HepG2 (cell line): Measurements from ENCODE around the gene RASA2. TPM values are rescaled to one million over a fixed set of nuclear protein-coding genes. Genes with fewer than 3 reads are reported as not detected.

Experiments
- ATAC-seq: fragments of 200-7000 bp; cut with Tn5 transposase; 3 replicates; pipeline ENCODE4 v1.9.1; 2020; ENCODE audit warnings: mild to moderate bottlenecking, moderate library complexity
- BruUV-seq: library from RNA; stranded (reverse); fragments of 400-500 nt; replicated peaks from 2 replicates; lab custom pipeline; 2021; lab: Mats Ljungman, UMichigan
- CTCF ChIA-PET: fragments of 300-600 bp; formaldehyde crosslinking; extraction: SDS; loops from one replicate; lab custom pipeline; 2021; ENCODE audit warnings: low total read pairs, inconsistent platforms, low intra/inter-chr PET ratio; lab: Yijun Ruan, JAX
- POLR2A ChIA-PET: fragments of 350-600 bp; sonication (Branson Sonifier 250); formaldehyde crosslinking; loops from one replicate; lab custom pipeline; 2020; ENCODE audit warnings: antibody characterized with exemption, inconsistent platforms; lab: Yijun Ruan, JAX
- DNase-seq: peaks from one replicate; pipeline ENCODE4 v3.0.0-alpha.2; 2015; ENCODE audit warnings: low spot score
- FAIRE-seq: peaks from 3 replicates; lab custom pipeline; 2011; peaks lifted over from hg19 to GRCh38; lab: Jason Lieb, UNC
- H2AFZ ChIP-seq: one replicate; pipeline ENCODE4 v1.6.1; 2011; ENCODE audit warnings: low read length, inconsistent platforms
- H3K27ac ChIP-seq: fragments of 300-600 bp; 3 replicates; pipeline ENCODE4 v1.8.0; 2011; ENCODE audit warnings: mixed run types, mild to moderate bottlenecking, mixed read lengths, low read length, inconsistent platforms; ENCODE audit not compliant: insufficient read depth; ENCODE audit errors: extremely low read length
- H3K27me3 ChIP-seq, 2 experiments: fragments of 200-600 bp in 1 of 2; 2 replicates in 1 of 2; 3 replicates in 1 of 2; pipeline versions ENCODE4 v1.6.0 to v1.8.0; 2011; ENCODE audit warnings: low read length in 2 of 2, mild to moderate bottlenecking in 2 of 2, moderate library complexity in 2 of 2, inconsistent platforms in 1 of 2; ENCODE audit not compliant: insufficient read depth in 2 of 2, control insufficient read depth in 1 of 2
- H3K36me3 ChIP-seq, 2 experiments: fragments of 200-600 bp in 1 of 2; replicated peaks in 1 of 2; 2 replicates in 1 of 2; 3 replicates in 1 of 2; pipeline versions ENCODE4 v1.5.1 to v1.8.0; 2011; ENCODE audit warnings: low read length in 2 of 2, inconsistent platforms in 1 of 2; ENCODE audit not compliant: insufficient read depth in 2 of 2, control insufficient read depth in 1 of 2
- H3K4me1 ChIP-seq: 2 replicates; pipeline ENCODE4 v1.5.1; 2012; ENCODE audit warnings: low read length, inconsistent platforms; ENCODE audit not compliant: insufficient read depth
- H3K4me2 ChIP-seq: 2 replicates; pipeline ENCODE4 v1.6.0; 2011; ENCODE audit warnings: low read depth, low read length, inconsistent platforms
- H3K4me3 ChIP-seq, 3 experiments: fragments of 200-600 bp in 1 of 3; sonication (generic), shearing (Covaris generic) in 1 of 3; replicated peaks in 1 of 3; 2 replicates each; pipeline ENCODE4 v1.5.1; 2011 to 2016; ENCODE audit warnings: low read length in 3 of 3, inconsistent platforms in 2 of 3, low read depth in 2 of 3, mild to moderate bottlenecking in 2 of 3, control low read depth in 1 of 3, mixed read lengths in 1 of 3; ENCODE audit not compliant: insufficient read depth in 1 of 3
- H3K79me2 ChIP-seq: one replicate; pipeline ENCODE4 v1.6.1; 2011; ENCODE audit warnings: low read length, inconsistent platforms; ENCODE audit not compliant: insufficient read depth
- H3K9ac ChIP-seq: 2 replicates; pipeline ENCODE4 v1.6.0; 2011; ENCODE audit warnings: mild to moderate bottlenecking, low read depth, low read length, inconsistent platforms; ENCODE audit not compliant: insufficient read depth
- H3K9me3 ChIP-seq: 2 replicates; pipeline ENCODE4 v1.5.1; 2012; ENCODE audit warnings: mild to moderate bottlenecking, low read length
- H4K20me1 ChIP-seq: 2 replicates; pipeline ENCODE4 v1.6.0; 2011; ENCODE audit warnings: inconsistent platforms, mild to moderate bottlenecking, low read length, moderate library complexity; ENCODE audit not compliant: insufficient read depth
- BRCA1 ChIP-seq: sonication (generic); formaldehyde crosslinking; IDR thresholded peaks from 2 replicates; pipeline ENCODE4 v1.4.0; 2020; ENCODE audit warnings: missing genetic modification reagents
- CEBPB ChIP-seq: IDR thresholded peaks from 2 replicates; pipeline ENCODE4 v1.6.1; 2011; ENCODE audit warnings: low read depth, low read length, improper control_type of control experiment, borderline replicate concordance
- FOSL1 ChIP-seq: sonication (generic); formaldehyde crosslinking; IDR thresholded peaks from 2 replicates; pipeline ENCODE4 v1.9.0; 2021; ENCODE audit warnings: missing genetic modification reagents, borderline replicate concordance
- LRRFIP1 ChIP-seq: sonication (generic); formaldehyde crosslinking; conservative IDR thresholded peaks from 2 replicates; pipeline ENCODE4 v1.4.0; 2020; ENCODE audit warnings: missing genetic modification reagents
- POGK ChIP-seq: sonication (generic); formaldehyde crosslinking; conservative IDR thresholded peaks from 2 replicates; pipeline ENCODE4 v1.8.0; 2022; ENCODE audit warnings: mild to moderate bottlenecking, moderate library complexity, missing genetic modification reagents
- SETDB1 ChIP-seq: sonication (generic); formaldehyde crosslinking; IDR thresholded peaks from 2 replicates; pipeline ENCODE4 v1.5.1; 2020; ENCODE audit warnings: missing genetic modification reagents, mild to moderate bottlenecking, borderline replicate concordance
- SKI ChIP-seq: fragments of 450-650 bp; IDR thresholded peaks from one replicate; pipeline ENCODE4 v1.6.1; 2018; ENCODE audit warnings: mild to moderate bottlenecking; ENCODE audit not compliant: partially characterized antibody
- TOE1 ChIP-seq: sonication (generic); formaldehyde crosslinking; IDR thresholded peaks from 2 replicates; pipeline ENCODE4 v1.4.0; 2020; ENCODE audit warnings: mild to moderate bottlenecking, missing genetic modification reagents
- ZEB1 ChIP-seq: IDR thresholded peaks from 2 replicates; pipeline ENCODE4 v1.6.1; 2012; ENCODE audit warnings: mild to moderate bottlenecking, low read depth, inconsistent platforms; ENCODE audit not compliant: insufficient replicate concordance
- ZNF317 ChIP-seq: sonication (generic); formaldehyde crosslinking; IDR thresholded peaks from 2 replicates; pipeline ENCODE4 v1.5.0; 2020; ENCODE audit warnings: mild to moderate bottlenecking, missing genetic modification reagents
- WGBS: methylation state at CpG from one replicate; pipeline ENCODE4 v1.1.6; 2017; ENCODE audit warnings: low lambda C conversion rate; 5-methylcytosine and 5-hydroxymethylcytosine counted together
- in situ Hi-C: cut with HindIII; loops from 2 replicates; pipeline ENCODE4 v1.10.0; 2017; ENCODE audit warnings: low pct_unique_long_range_greater_than_20kb; ENCODE audit not compliant: extremely low pct_ligation_motif_present
- intact Hi-C: fragments of 100-400 bp; cut with micrococcal nuclease; formaldehyde crosslinking; loops from one replicate; pipeline ENCODE4 v1.10.0; 2022; ENCODE audit not compliant: unreplicated experiment
- polyA plus RNA-seq, 8 experiments: library from polyadenylated mRNA; depleted of rRNA in 3 of 8; stranded (reverse) in 7 of 8; unstranded in 1 of 8; fragments of >200 nt; fragmentation: Illumina TruSeq in 4 of 8; extraction: Trizol in 4 of 8; gene quantifications; 2 replicates each; pipeline versions ENCODE4 v1.2.1 to v1.2.3, GENCODE V29; 2011 to 2016; ENCODE audit warnings: low read depth in 4 of 8, missing spikeins in 1 of 8, mixed read lengths in 1 of 8; ENCODE audit not compliant: insufficient read depth in 1 of 8
- total RNA-seq, 5 experiments: library from RNA; depleted of rRNA; stranded (reverse); fragments of >200 nt; fragmentation: Illumina TruSeq; extraction: Trizol; gene quantifications; 2 replicates each; pipeline ENCODE4 v1.2.3, GENCODE V29; 2016; ENCODE audit warnings: low read depth in 1 of 5

RASA2 gene
- total and polyA plus RNA-seq, 2 of the 13 experiments (the other 11 are each of a cell fraction or from before 2014, with no cell fraction given) = 5.4 to 8.5 TPM

- H3K4me2 ChIP-seq = no peak overlapping the region
- H3K27ac ChIP-seq = no peak overlapping the region
- intact Hi-C loops (loop anchor here (5.0 kb wide), 1 partner anchor 69 kb away; no protein-coding TSS in a partner anchor), in situ Hi-C loops (no loop called here)
- ATAC-seq (no peak), FAIRE-seq (no peak), DNase-seq (no peak)
- ChIA-PET POLR2A (no interaction called here), CTCF (no interaction called here)
- H3K27me3 ChIP-seq = no peaks in the 10 kb centered on the region
- no peaks in the 10 kb centered on the region for H3K79me2 ChIP-seq
- no peak overlapping the region for H3K4me3 ChIP-seq
- no peaks in the 10 kb centered on the region for H4K20me1 ChIP-seq
- 94% methylated on average over 4 of the region's 4 CpGs for WGBS
- peaks cover 10 to 32% of the 10 kb centered on the region in 2 experiments for H3K36me3 ChIP-seq
- BruUV-seq = no TSS peak
- TF ChIP-seq TOE1 (CRISPR knock-in tag) (no peak), CEBPB (peak; percentile 26; the same call in 1 of the 2 replicates)
- H2AFZ ChIP-seq = no peak overlapping the region
- H3K9ac ChIP-seq = no peak overlapping the region
- H3K9me3 ChIP-seq = no peaks in the 10 kb centered on the region
- H3K4me1 ChIP-seq = no peaks in the 10 kb centered on the region
Observed at GRCh38 chr3:141578202-141578973, 91.6 kb downstream of the RASA2 start.

- no peak overlapping the region for H3K4me3 ChIP-seq
- H3K9ac ChIP-seq = no peak overlapping the region
- ATAC-seq (no peak), DNase-seq (no peak)
- H3K4me1 ChIP-seq = no peaks in the 10 kb centered on the region
- in situ Hi-C loops (no loop called here), intact Hi-C loops (no loop called here)
- H3K27me3 ChIP-seq = no peaks in the 10 kb centered on the region
- no peak overlapping the region for H2AFZ ChIP-seq
- CTCF ChIA-PET = no interaction called here
- H3K4me2 ChIP-seq = no peak overlapping the region
- BruUV-seq = no TSS peak
- 96% methylated on average over 2 of the region's 2 CpGs for WGBS
- H3K36me3 ChIP-seq = peaks cover 1 to 8% of the 10 kb centered on the region in 2 experiments; a peak in 3 of 5 replicates
- no peak overlapping the region for H3K27ac ChIP-seq
- POLR2A ChIA-PET = no interaction called here
- no peaks in the 10 kb centered on the region for H3K9me3 ChIP-seq
- H4K20me1 ChIP-seq = no peaks in the 10 kb centered on the region
- no peaks in the 10 kb centered on the region for H3K79me2 ChIP-seq
- TF ChIP-seq BRCA1 (no peak), LRRFIP1 (CRISPR knock-in tag) (no peak), POGK (no peak), FOSL1 (CRISPR knock-in tag) (no peak), SKI (no peak), SETDB1 (CRISPR knock-in tag) (no peak), ZNF317 (CRISPR knock-in tag) (peak; percentile 98), ZEB1 (no peak)
- TF ChIP-seq, all 625 proteins: peak for 1
- FAIRE-seq = no peak
Observed at GRCh38 chr3:141594357-141594756, 107.5 kb downstream of the RASA2 start.
